GM12892 (cell line): ENCODE data around the gene FRMD5.

Experiments
- POLR2A ChIP-seq: IDR thresholded peaks from 2 replicates; pipeline ENCODE4 v1.6.1; 2011; ENCODE audit warnings: low read depth, low read length, control low read depth
- POLR2AphosphoS5 ChIP-seq: IDR thresholded peaks from 2 replicates; pipeline ENCODE4 v1.6.1; 2011; ENCODE audit warnings: low read depth, low read length, control low read depth
- TAF1 ChIP-seq: IDR thresholded peaks from 2 replicates; pipeline ENCODE4 v1.6.1; 2011; ENCODE audit warnings: low read depth, mild to moderate bottlenecking, control low read depth, low read length, borderline replicate concordance

GRCh38 chr15:44163370-44163769 is 31.7 kb downstream of the FRMD5 start:
- no peak for TF ChIP-seq TAF1
- no peak for TF ChIP-seq POLR2AphosphoS5
- no peak for TF ChIP-seq POLR2A
